Smooth muscle cell (in vitro differentiated cells): ENCODE results near the gene OLIG3. TPM values are rescaled to one million over a fixed set of nuclear protein-coding genes. Genes with fewer than 3 reads are reported as not detected.

Experiments used
- DNase-seq: peaks from one replicate; lab custom pipeline; 2025; ENCODE audit not compliant: unreplicated experiment; lab: John Stamatoyannopoulos, UW
- H2AFZ ChIP-seq: fragments of 200-600 bp; sonication (generic); 2 replicates; pipeline ENCODE4 v1.6.0; 2016; ENCODE audit warnings: antibody characterized with exemption, low read depth, mild to moderate bottlenecking
- H3F3A ChIP-seq: fragments of 200-600 bp; sonication (generic); 2 replicates; pipeline ENCODE4 v1.6.0; 2017; ENCODE audit warnings: antibody characterized with exemption, low read depth
- H3K27ac ChIP-seq: fragments of 200-600 bp; sonication (generic); 2 replicates; pipeline ENCODE4 v1.5.1; 2016; ENCODE audit warnings: low read depth, mild to moderate bottlenecking
- H3K27me3 ChIP-seq: fragments of 200-600 bp; sonication (generic); 2 replicates; pipeline ENCODE4 v1.6.1; 2016; ENCODE audit warnings: low read depth, mild to moderate bottlenecking
- H3K36me3 ChIP-seq: fragments of 200-600 bp; sonication (generic); 2 replicates; pipeline ENCODE4 v1.5.1; 2016; ENCODE audit warnings: low read depth
- H3K4me1 ChIP-seq: fragments of 200-600 bp; sonication (generic); 2 replicates; pipeline ENCODE4 v1.5.1; 2016; ENCODE audit warnings: low read depth
- H3K4me2 ChIP-seq: fragments of 200-600 bp; sonication (generic); 2 replicates; pipeline ENCODE4 v1.6.0; 2016; ENCODE audit warnings: mild to moderate bottlenecking
- H3K4me3 ChIP-seq: fragments of 200-600 bp; sonication (generic); 2 replicates; pipeline ENCODE4 v1.5.1; 2016; ENCODE audit warnings: mild to moderate bottlenecking
- H3K79me2 ChIP-seq: fragments of 200-600 bp; sonication (generic); 2 replicates; pipeline ENCODE4 v1.6.0; 2016; ENCODE audit warnings: low read depth, mild to moderate bottlenecking
- H3K9ac ChIP-seq: fragments of 200-600 bp; sonication (generic); 2 replicates; pipeline ENCODE4 v1.6.0; 2016; ENCODE audit warnings: low read depth
- H3K9me3 ChIP-seq: fragments of 200-600 bp; sonication (generic); replicated peaks from 2 replicates; pipeline ENCODE4 v1.5.1; 2016; ENCODE audit warnings: low read depth
- H4K20me1 ChIP-seq: fragments of 200-600 bp; sonication (generic); 2 replicates; pipeline ENCODE4 v1.6.0; 2016; ENCODE audit warnings: low read depth
- WGBS: methylation state at CpG from one replicate; pipeline ENCODE4 v1.1.7; 2016; ENCODE audit warnings: low lambda C conversion rate; 5-methylcytosine and 5-hydroxymethylcytosine counted together
- polyA plus RNA-seq: library from polyadenylated mRNA; unstranded; fragments of >200 nt; fragmentation: Nextera tagmentation; extraction: Ambion mirVana; gene quantifications from 2 replicates; pipeline ENCODE4 v1.2.1, GENCODE V29; 2016
- total RNA-seq: library from RNA; depleted of rRNA; stranded (reverse); fragments of >200 nt; gene quantifications from 2 replicates; pipeline ENCODE4 v1.2.3, GENCODE V29; 2014
- TF ChIP-seq, protein P1 (sequence below): fragments of 200-600 bp; sonication (generic); IDR thresholded peaks from 2 replicates; pipeline ENCODE4 v1.5.1; 2017; ENCODE audit warnings: borderline replicate concordance, mild to moderate bottlenecking, antibody characterized with exemption; ENCODE audit not compliant: insufficient read depth, poor library complexity, severe bottlenecking

OLIG3 gene
- total and polyA plus RNA-seq, 2 experiments from 2014 or later, result not detected

- Histone ChIP-seq H3K79me2 (no peaks in the 10 kb centered on the region), H3K4me3 (no peak overlapping the region), H2AFZ (no peak overlapping the region), H3F3A (no peaks in the 10 kb centered on the region), H3K9ac (no peak overlapping the region), H3K9me3 (no peaks in the 10 kb centered on the region), H4K20me1 (no peaks in the 10 kb centered on the region), H3K4me1 (peaks cover 5% of the 10 kb centered on the region), H3K27ac (no peak overlapping the region), H3K27me3 (peaks cover 76% of the 10 kb centered on the region), H3K36me3 (no peaks in the 10 kb centered on the region), H3K4me2 (no peak overlapping the region)
- WGBS, result 33% methylated on average over 14 of the region's 14 CpGs
- no peak for DNase-seq
- TF ChIP-seq, protein P1, sequence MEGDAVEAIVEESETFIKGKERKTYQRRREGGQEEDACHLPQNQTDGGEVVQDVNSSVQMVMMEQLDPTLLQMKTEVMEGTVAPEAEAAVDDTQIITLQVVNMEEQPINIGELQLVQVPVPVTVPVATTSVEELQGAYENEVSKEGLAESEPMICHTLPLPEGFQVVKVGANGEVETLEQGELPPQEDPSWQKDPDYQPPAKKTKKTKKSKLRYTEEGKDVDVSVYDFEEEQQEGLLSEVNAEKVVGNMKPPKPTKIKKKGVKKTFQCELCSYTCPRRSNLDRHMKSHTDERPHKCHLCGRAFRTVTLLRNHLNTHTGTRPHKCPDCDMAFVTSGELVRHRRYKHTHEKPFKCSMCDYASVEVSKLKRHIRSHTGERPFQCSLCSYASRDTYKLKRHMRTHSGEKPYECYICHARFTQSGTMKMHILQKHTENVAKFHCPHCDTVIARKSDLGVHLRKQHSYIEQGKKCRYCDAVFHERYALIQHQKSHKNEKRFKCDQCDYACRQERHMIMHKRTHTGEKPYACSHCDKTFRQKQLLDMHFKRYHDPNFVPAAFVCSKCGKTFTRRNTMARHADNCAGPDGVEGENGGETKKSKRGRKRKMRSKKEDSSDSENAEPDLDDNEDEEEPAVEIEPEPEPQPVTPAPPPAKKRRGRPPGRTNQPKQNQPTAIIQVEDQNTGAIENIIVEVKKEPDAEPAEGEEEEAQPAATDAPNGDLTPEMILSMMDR, result no peak
These were observed 18.8 kb upstream of the OLIG3 start for GRCh38 chr6:137512757-137513605.

DNA sequence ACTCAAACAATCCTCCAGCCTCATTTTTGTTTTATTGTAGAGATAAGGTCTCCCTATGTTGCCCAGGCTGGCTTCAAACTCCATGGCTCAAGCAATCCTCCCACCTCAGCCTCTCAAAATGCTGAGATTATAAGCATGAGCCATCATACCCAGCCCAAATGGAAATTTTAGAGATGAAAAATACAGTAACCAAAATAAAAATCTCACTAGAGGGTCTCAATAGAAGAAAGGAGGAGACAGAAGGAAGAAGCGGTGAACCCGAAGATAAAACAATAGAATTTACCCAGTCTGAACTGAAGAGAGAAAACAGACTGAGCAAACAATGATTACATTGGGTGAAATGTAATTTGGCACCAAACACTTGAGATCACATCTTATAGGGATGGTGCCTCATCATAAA is 16.7 kb upstream of the OLIG3 start:
- no peaks in the 10 kb centered on the region for H3F3A ChIP-seq
- DNase-seq, result no peak
- peaks cover 5% of the 10 kb centered on the region for H3K4me1 ChIP-seq
- no peaks in the 10 kb centered on the region for H3K9me3 ChIP-seq
- no peaks in the 10 kb centered on the region for H4K20me1 ChIP-seq
- no peak overlapping the region for H3K27ac ChIP-seq
- H2AFZ ChIP-seq, result no peak overlapping the region
- peaks cover 75% of the 10 kb centered on the region for H3K27me3 ChIP-seq
- no peak overlapping the region for H3K4me3 ChIP-seq
- WGBS, result 98% methylated on average over 2 of the region's 2 CpGs
- no peak overlapping the region for H3K4me2 ChIP-seq
- TF ChIP-seq, protein P1, result no peak
- no peak overlapping the region for H3K9ac ChIP-seq
- H3K36me3 ChIP-seq, result no peaks in the 10 kb centered on the region
- no peaks in the 10 kb centered on the region for H3K79me2 ChIP-seq

DNA sequence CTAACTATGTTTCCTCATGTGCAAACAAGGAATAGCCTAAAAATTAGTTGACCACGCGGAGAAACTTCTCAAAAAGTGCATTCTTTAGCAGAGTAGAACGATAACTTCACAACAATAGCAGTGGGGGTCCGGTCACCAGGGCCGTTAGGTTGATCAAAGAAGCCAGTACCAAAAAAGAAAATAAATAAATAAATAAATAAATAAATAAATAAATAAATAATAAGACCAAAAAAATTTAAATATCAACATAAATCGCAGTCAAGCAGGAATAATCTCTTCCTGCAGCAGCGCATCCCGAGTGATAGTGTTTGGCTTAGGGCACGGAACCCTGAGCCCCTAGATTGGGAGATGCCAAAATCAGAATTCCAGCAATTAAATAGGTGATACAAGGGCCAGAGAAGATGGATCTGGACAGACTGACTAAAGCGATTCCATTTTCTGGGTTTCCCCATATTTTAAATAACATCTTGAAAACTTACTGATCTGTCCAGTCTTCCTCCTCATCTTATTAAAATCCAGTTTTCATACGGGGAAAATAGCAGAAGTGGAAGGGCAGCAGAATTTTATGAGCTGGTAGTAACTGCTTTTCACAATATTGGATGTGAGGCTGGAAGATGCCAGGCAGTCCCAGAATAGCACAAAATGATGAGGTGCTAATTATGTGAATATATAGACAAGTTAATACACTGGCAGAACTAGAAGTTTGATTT is 4.4 kb upstream of the OLIG3 start:
- no peaks in the 10 kb centered on the region for H4K20me1 ChIP-seq
- no peak overlapping the region for H2AFZ ChIP-seq
- no peak overlapping the region for H3K27ac ChIP-seq
- no peaks in the 10 kb centered on the region for H3K36me3 ChIP-seq
- WGBS, result 21% methylated on average over 11 of the region's 11 CpGs
- H3K4me2 ChIP-seq, result no peak overlapping the region
- peaks cover 98% of the 10 kb centered on the region for H3K27me3 ChIP-seq
- TF ChIP-seq, protein P1, result no peak
- H3K4me1 ChIP-seq, result peaks cover 23% of the 10 kb centered on the region
- DNase-seq, result no peak
- no peak overlapping the region for H3K4me3 ChIP-seq
- no peak overlapping the region for H3K9ac ChIP-seq
- H3K9me3 ChIP-seq, result no peaks in the 10 kb centered on the region
- H3F3A ChIP-seq, result no peaks in the 10 kb centered on the region
- no peaks in the 10 kb centered on the region for H3K79me2 ChIP-seq
